Tongue (tissue), 2 donors: ENCODE measurements around the gene POLRMT. TPM values are rescaled to one million over a fixed set of nuclear protein-coding genes. Genes with fewer than 3 reads are reported as not detected.
"Not testable (repeated sequence)": the region's sequence is repeated elsewhere in the genome, so short reads cannot be mapped to it uniquely, and the experiment has no call there.

Experiments used
- DNase-seq: peaks from one replicate; pipeline ENCODE4 v3.0.0-alpha.2; 2015
- total RNA-seq: library from RNA; depleted of rRNA; stranded (reverse); fragments of >200 nt; gene quantifications from one replicate; pipeline ENCODE4 v1.2.3, GENCODE V29; 2014

Gene POLRMT
- total RNA-seq, 1 donor from 2014 or later: 25.1 TPM

DNA sequence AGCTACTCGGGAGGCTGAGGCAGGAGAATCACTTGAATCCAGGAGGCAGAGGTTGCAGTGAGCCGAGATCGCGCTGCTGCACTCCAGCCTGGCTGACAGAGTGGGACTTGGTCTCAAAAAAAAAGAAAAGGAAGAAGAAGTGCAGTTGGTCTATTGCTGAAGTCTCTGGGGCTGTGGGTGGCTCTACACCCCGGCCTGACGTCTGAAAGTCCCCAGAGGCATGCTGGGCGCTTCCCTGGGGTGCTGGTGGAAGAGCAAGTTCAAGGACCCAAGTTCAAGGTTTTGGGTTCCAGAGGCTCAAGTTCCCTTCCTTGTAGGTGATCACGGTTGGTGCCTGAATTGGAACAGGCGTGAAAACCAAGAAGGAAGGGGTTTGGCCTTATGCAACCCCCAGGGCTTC is 39.8 kb downstream of the POLRMT start:
- no peak for DNase-seq

DNA sequence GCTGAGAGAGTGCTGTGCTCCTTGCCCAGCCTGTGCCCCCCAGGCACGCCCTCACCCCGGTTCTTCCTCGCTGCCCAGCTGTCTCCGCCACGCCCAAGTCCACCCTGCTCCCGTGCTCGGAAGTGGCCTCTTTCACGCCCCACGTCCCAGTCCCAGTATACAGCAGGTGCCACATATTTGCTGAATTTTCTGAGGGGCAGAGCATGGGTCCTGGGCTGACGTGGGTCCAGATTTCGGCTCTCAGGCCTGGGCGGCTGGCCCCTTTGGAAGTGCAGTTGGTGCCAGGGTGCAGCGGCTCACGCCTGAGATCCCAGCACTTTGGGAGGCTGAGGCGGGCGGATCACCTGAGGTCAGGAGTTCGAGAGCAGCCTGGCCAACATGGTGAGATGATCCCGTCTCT is 40.3 kb downstream of the POLRMT start:
- no peak for DNase-seq

DNA sequence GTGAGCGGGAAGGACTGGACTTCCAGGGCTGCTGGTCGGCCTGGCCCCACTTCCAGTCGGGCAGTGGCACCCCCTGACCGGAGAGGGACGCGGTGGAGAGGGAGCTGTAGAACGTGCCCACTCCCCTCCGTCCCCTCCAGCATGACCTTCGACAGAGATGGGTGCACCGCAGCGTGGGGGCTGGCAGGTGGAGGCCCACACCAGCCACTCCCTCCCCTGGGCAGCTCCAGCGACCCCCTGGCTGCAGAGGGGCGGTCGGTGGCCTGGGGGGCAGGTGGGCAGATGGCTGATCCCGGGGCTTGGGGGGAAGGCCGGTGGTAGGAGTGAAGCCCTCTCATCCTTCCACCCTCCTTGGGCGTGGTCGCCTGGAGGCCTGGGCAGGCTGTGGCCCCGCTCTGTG is 41.2 kb downstream of the POLRMT start:
- no peak for DNase-seq

GRCh38 chr19:591099-591958 is 42.0 kb downstream of the POLRMT start:
- DNase-seq: peak; percentile 64

DNA sequence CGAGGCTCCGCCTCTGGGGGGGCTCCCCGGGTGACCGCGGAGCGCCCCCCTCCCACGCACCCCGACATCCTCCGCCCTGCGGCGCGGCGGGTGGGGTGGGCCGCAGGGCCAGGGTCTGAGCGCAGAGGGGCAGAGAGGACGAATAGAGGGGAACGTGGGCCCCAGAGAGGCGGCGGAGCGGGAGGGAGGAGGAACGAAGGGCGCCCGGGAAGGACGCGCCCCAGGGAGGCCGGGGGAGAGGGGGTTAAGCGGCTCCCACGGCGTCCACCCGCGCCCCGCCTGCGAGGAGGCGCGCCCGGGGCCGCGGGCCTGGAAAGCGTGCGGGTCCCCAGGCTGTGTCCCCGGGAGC is 42.6 kb downstream of the POLRMT start:
- no peak for DNase-seq

DNA sequence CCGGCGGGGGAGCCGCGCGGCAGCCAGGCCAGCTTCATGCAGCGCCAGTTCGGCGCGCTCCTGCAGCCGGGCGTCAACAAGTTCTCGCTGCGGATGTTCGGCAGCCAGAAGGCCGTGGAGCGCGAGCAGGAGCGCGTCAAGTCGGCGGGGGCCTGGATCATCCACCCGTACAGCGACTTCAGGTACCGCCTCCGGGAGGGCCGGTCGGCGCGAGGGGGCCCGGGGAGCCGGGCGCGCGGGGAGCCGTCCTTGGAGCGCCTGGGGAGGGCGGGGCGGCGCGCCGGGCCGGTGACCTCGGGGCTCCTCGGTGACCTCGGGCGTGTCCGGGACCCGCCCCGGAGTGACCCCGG is 43.0 kb downstream of the POLRMT start:
- DNase-seq: peak; percentile 16

DNA sequence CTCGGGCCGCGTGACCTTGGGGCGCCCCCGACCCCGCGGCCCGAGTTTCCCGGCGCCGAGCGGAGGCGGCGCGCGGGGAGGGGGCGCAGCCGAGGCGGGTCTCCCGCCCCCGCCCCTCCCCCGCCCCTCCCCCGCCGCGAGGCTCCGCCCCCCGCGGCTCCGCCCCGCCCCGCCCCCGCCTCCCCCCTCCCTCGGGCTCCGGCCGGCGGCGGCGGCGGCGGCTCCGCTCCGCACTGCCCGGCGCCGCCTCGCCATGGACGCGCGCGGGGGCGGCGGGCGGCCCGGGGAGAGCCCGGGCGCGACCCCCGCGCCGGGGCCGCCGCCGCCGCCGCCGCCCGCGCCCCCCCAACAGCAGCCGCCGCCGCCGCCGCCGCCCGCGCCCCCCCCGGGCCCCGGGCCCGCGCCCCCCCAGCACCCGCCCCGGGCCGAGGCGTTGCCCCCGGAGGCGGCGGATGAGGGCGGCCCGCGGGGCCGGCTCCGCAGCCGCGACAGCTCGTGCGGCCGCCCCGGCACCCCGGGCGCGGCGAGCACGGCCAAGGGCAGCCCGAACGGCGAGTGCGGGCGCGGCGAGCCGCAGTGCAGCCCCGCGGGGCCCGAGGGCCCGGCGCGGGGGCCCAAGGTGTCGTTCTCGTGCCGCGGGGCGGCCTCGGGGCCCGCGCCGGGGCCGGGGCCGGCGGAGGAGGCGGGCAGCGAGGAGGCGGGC is 43.5 kb downstream of the POLRMT start, which contains the start of gene HCN2:
Gene HCN2 (plus strand): TSS at position 189 of the 703 bp plus-strand sequence. CDS start 65 bp downstream, at position 254.
- DNase-seq: no peak

- DNase-seq: peak; percentile 8
These were observed 44.3 kb downstream of the POLRMT start for GRCh38 chr19:588741-589692.

DNA sequence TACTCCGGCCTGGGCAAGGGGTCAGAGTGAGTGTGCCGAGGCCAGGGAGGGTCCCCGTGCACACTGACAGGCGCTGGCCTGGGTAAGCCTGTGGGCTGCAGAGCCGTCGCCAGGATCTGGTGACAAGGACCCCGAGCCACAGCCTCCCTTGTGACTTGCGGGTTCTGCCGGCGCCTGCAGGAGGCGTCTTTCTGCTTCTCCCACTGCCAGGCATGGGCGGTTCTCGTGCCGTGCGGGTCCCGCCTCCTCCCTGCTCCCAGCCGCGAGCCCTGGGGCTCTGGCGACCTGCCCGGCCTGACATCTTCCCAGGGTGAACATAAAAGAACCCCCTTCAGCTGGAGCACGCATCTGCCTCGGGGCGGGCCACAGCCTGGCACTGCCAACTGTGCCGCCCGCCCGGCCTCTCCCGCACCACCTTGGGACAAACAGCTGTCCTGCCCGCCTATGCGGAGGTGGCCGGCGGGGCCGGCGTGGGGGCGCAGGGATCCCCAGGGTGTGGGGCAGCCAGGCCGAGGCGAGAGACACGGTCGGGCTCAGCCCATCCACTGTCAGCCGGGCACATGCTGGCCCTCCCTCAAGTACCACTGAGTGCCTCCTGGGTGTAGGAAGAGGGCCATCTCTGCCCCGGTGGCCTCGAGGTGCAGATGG is 45.1 kb downstream of the POLRMT start:
- DNase-seq: peak; percentile 76

- DNase-seq: no peak
These were observed 47.7 kb downstream of the POLRMT start for GRCh38 chr19:585551-586110.

DNA sequence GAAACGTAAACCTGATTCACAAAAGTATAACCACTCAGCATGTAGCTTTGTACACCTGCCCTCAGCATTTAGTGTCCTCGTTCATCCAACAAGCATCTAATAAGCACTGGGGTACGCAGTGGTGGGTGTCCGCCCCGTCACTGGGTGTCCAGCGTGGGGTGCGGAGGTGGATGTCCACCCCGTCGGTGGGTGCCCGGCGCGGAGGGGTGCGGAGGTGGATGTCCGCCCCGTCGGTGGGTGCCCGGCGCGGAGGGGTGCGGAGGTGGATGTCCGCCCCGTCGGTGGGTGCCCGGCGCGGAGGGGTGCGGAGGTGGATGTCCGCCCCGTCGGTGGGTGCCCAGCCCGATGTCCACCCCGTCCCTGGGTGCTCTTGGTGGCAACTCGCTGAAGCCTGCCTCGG is 48.2 kb downstream of the POLRMT start:
- not testable (repeated sequence) for DNase-seq

- DNase-seq: peak; percentile 68
These were observed 48.9 kb downstream of the POLRMT start for GRCh38 chr19:584240-585001.

DNA sequence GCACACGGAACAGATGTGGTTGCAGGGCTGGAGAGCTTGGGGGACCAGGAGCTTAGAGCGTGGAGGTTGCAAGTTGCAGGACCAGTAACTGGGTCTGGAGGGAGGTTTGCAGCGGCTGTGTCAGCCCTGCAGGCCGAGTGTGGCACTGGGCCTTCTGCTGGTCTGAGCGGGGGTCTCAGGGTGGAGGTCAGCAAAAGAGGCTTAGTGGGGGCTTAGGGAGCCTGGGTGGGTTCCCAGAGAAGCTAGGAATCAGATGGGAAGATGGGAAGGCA is 49.4 kb downstream of the POLRMT start:
- DNase-seq: no peak

GRCh38 chr19:583198-583967 is 50.0 kb downstream of the POLRMT start:
- DNase-seq: no peak

DNA sequence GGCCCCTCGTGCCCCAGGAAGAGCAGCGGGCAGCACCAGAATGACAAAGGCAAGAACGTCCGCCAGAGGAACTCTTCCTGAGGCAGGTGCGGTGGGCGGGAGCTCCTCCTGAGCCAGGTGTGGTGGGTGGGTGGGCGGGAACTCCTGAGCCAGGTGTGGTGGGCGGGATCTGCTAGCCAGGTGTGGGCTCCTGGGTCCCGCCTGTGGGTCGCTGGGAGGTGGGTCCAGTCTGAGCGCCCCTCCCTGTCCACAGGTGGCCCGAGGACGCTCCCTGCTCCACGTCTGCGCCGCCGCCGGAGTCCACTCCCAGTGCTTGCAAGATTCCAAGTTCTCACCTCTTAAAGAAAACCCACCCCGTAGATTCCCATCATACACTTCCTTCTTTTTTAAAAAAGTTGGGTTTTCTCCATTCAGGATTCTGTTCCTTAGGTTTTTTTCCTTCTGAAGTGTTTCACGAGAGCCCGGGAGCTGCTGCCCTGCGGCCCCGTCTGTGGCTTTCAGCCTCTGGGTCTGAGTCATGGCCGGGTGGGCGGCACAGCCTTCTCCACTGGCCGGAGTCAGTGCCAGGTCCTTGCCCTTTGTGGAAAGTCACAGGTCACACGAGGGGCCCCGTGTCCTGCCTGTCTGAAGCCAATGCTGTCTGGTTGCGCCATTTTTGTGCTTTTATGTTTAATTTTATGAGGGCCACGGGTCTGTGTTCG is 50.7 kb downstream of the POLRMT start:
- DNase-seq: no peak

DNA sequence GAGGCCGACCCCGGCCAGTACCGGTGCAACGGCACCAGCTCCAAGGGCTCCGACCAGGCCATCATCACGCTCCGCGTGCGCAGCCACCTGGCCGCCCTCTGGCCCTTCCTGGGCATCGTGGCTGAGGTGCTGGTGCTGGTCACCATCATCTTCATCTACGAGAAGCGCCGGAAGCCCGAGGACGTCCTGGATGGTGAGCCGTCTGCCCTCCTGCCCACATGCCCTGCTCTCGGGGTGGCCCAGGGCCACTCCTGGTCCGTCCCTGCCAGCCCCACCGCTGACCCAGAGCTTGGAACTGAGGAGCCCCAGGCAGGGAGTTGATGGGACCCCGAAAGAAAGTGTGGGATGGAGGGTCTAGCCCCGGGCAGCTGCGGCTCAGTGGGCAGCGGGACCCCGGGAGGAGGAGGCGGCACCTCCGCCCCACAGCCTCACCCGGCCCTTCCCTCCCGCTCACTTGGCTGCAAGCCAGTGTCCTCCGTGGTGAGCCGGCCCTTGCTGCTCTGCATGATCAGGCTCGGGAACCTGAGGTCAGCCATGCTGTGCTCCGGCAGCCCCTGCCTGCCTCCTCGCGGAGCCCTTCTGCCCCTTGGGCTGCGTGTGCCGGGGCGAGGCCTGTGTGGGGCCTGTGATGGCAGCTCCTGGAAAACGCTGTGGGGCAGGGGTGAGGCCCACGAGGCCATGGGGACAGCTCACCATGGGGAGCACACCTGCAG is 51.8 kb downstream of the POLRMT start:
- DNase-seq: no peak

GRCh38 chr19:580274-580835 is 53.0 kb downstream of the POLRMT start:
- no peak for DNase-seq

DNA sequence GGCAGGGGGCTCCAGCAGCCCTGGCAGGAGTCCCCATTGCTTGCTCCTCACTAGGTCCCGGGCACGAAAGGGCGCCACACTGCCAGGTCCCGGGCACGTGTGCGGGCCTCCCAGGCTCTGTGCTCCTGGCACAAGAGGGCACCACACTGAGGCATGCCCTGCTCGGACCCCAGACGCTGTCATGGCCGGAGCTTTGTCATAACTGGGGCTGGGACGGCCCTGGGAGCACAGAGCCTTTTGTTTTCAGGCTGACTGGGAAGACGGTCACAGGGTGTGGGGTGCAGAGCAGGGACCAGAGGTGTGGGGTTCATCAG is 53.5 kb downstream of the POLRMT start:
- DNase-seq: no peak
